ENCODE results near the gene ELMO1.

- TF ChIP-seq, protein P1, sequence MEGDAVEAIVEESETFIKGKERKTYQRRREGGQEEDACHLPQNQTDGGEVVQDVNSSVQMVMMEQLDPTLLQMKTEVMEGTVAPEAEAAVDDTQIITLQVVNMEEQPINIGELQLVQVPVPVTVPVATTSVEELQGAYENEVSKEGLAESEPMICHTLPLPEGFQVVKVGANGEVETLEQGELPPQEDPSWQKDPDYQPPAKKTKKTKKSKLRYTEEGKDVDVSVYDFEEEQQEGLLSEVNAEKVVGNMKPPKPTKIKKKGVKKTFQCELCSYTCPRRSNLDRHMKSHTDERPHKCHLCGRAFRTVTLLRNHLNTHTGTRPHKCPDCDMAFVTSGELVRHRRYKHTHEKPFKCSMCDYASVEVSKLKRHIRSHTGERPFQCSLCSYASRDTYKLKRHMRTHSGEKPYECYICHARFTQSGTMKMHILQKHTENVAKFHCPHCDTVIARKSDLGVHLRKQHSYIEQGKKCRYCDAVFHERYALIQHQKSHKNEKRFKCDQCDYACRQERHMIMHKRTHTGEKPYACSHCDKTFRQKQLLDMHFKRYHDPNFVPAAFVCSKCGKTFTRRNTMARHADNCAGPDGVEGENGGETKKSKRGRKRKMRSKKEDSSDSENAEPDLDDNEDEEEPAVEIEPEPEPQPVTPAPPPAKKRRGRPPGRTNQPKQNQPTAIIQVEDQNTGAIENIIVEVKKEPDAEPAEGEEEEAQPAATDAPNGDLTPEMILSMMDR (conservative IDR thresholded peaks at IDR 0.05; ENCODE audit: low read depth, low read length): no peak
- TF ChIP-seq EZH2 (IDR thresholded peaks at IDR 0.05; ENCODE audit: borderline replicate concordance, low read depth, low read length, poor library complexity, severe bottlenecking): no peak
Observed at GRCh38 chr7:36904101-36904500, 544.6 kb downstream of the ELMO1 start.

Measured in A673 (cell line).